AG04450 (cell line): Measurements from ENCODE around the gene WHRN. TPM values are rescaled to one million over a fixed set of nuclear protein-coding genes. Genes with fewer than 3 reads are reported as not detected.

Source experiments
- CTCF ChIA-PET: fragments of 300-600, 350-600 bp; formaldehyde crosslinking; extraction: SDS; loops from one replicate; lab custom pipeline; 2022; ENCODE audit warnings: antibody characterized with exemption, inconsistent platforms; lab: Charles Lee
- POLR2A ChIA-PET: fragments of 350-600 bp; formaldehyde crosslinking; extraction: SDS; loops from one replicate; lab custom pipeline; 2021; ENCODE audit warnings: antibody characterized with exemption, inconsistent platforms; lab: Yijun Ruan, JAX
- DNase-seq: peaks from one replicate; pipeline ENCODE4 v3.0.0-alpha.2; 2011; ENCODE audit warnings: low read depth, low spot score
- H3K27ac ChIP-seq: one replicate; pipeline ENCODE4 v1.5.1; 2012; ENCODE audit warnings: low read depth, low read length, control low read depth
- H3K27me3 ChIP-seq: one replicate; pipeline ENCODE4 v1.6.0; 2012; ENCODE audit warnings: low read length; ENCODE audit not compliant: control insufficient read depth, insufficient read depth
- H3K4me3 ChIP-seq: 2 replicates; pipeline ENCODE4 v1.5.1; 2011; ENCODE audit warnings: mild to moderate bottlenecking, low read depth, low read length, control low read depth
- H3K9me3 ChIP-seq: 2 replicates; pipeline ENCODE4 v1.5.1; 2012; ENCODE audit warnings: low read length; ENCODE audit not compliant: control insufficient read depth, insufficient read depth
- CTCF ChIP-seq: IDR thresholded peaks from 2 replicates; pipeline ENCODE4 v1.5.1; 2011; ENCODE audit warnings: low read depth, low read length, control low read depth, inconsistent platforms
- polyA plus RNA-seq: library from polyadenylated mRNA; depleted of rRNA; stranded (reverse); fragments of >200 nt; gene quantifications from 2 replicates; pipeline ENCODE4 v1.2.3, GENCODE V29; 2011

The WHRN gene
- polyA plus RNA-seq, 1 experiment, result 1.1 TPM

GRCh38 chr9:114503009-114503408 is 2.3 kb downstream of the WHRN start:
- DNase-seq, result no peak
- H3K27me3 ChIP-seq, result peaks cover 15% of the 10 kb centered on the region
- ChIA-PET CTCF (interaction anchor here (3.9 kb wide), 1 partner anchor 15 kb away, joined by 14 read pairs; no protein-coding TSS in a partner anchor), POLR2A (interaction anchor here (5.1 kb wide), 1 partner anchor 85 kb away, joined by 36 read pairs; the partner anchor contains the start of gene ATP6V1G1)
- TF ChIP-seq CTCF, result no peak
- H3K27ac ChIP-seq, result no peak overlapping the region
- no peak overlapping the region for H3K4me3 ChIP-seq
- H3K9me3 ChIP-seq, result no peaks in the 10 kb centered on the region; the same call in 1 of the 2 replicates

- no peak overlapping the region for H3K4me3 ChIP-seq
- CTCF ChIA-PET, result interaction anchor here (0.9 to 3.9 kb wide), 4 partner anchors 14 to 151 kb away, joined by 3 to 14 read pairs (median 8); no protein-coding TSS in a partner anchor
Measured at GRCh38 chr9:114501796-114502682, 3.2 kb downstream of the WHRN start.

GRCh38 chr9:114500697-114501292 is 4.5 kb downstream of the WHRN start:
- no peak overlapping the region for H3K27ac ChIP-seq
- no peak for DNase-seq
- POLR2A ChIA-PET, result interaction anchor here (5.1 kb wide), 1 partner anchor 87 kb away, joined by 36 read pairs; the partner anchor contains the start of gene ATP6V1G1
- H3K27me3 ChIP-seq, result peaks cover 19% of the 10 kb centered on the region
- H3K4me3 ChIP-seq, result no peak overlapping the region
- no peaks in the 10 kb centered on the region; the same call in 1 of the 2 replicates for H3K9me3 ChIP-seq
- TF ChIP-seq CTCF, result no peak
- CTCF ChIA-PET, result interaction anchor here (0.9 to 1.6 kb wide), 3 partner anchors 13 to 153 kb away, joined by 3 to 6 read pairs (median 6); no protein-coding TSS in a partner anchor

More at GRCh38 chr9:114501796-114502682, 3.2 kb downstream of the WHRN start:
- H3K9me3 ChIP-seq, result no peaks in the 10 kb centered on the region; the same call in 1 of the 2 replicates
- H3K27me3 ChIP-seq, result peaks cover 12% of the 10 kb centered on the region
- POLR2A ChIA-PET, result interaction anchor here (0.6 to 5.1 kb wide), 2 partner anchors 50 to 86 kb away, joined by 3 to 36 read pairs; partner anchors contain the start of gene ATP6V1G1
- peak overlapping the region; percentile 52 for H3K27ac ChIP-seq
- DNase-seq, result no peak
- no peak for TF ChIP-seq CTCF

GRCh38 chr9:114499941-114500696 is 5.2 kb downstream of the WHRN start:
- CTCF ChIA-PET, result interaction anchor here (1.2 to 1.6 kb wide), 2 partner anchors 13 to 154 kb away, joined by 6 read pairs; no protein-coding TSS in a partner anchor
- POLR2A ChIA-PET, result interaction anchor here (5.1 kb wide), 1 partner anchor 88 kb away, joined by 36 read pairs; the partner anchor contains the start of gene ATP6V1G1
- no peak for DNase-seq

More at GRCh38 chr9:114499941-114500696, 5.2 kb downstream of the WHRN start:
- H3K9me3 ChIP-seq, result no peaks in the 10 kb centered on the region; the same call in 1 of the 2 replicates
- H3K27ac ChIP-seq, result no peak overlapping the region
- no peak for TF ChIP-seq CTCF
- H3K27me3 ChIP-seq, result peaks cover 21% of the 10 kb centered on the region
- no peak overlapping the region for H3K4me3 ChIP-seq
